Measurements from ENCODE around the gene FGF4. TPM values are rescaled to one million over a fixed set of nuclear protein-coding genes. Genes with fewer than 3 reads are reported as not detected.
A peak's percentile ranks its signal among the peaks of the same experiment; 100 is the strongest.

The FGF4 gene
- total and polyA plus RNA-seq, 10 of the 15 experiments (the other 5 are each of a cell fraction or from before 2014, with no cell fraction given) = not detected

DNA sequence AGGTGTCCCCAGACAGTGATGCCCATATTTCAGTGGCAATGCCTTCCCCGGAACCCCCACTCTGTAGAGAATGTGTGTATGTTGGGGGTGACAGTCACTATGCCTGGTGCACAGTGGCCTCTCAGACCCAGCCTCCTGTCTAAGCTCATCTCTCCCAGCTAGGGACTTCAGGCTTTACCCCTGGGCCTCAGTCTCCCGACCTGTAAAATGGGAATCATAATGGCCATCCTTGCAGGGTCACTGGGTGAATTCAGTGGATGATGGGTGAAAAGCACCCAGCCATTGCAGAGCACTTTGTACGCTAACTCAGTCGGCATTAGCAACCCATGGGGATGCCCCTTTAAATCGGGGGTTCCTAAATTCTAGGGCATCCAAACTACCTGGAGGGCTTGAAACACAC is 25.1 kb upstream of the FGF4 start:
- Histone ChIP-seq H3K9ac (ENCODE audit: control insufficient read depth, insufficient read depth, low read length) (no peak overlapping the region), H3K4me1 (ENCODE audit: control insufficient read depth, insufficient read depth, low read length) (no peaks in the 10 kb centered on the region), H3K9me3 (replicated peaks; ENCODE audit: control insufficient read depth, insufficient read depth, low read length) (no peaks in the 10 kb centered on the region; the same call in 2 of the 3 replicates), H4K20me1 (ENCODE audit: control insufficient read depth, insufficient read depth) (no peaks in the 10 kb centered on the region), H3K79me2 (ENCODE audit: control insufficient read depth, insufficient read depth, low read length) (no peaks in the 10 kb centered on the region), H2AFZ (ENCODE audit: control insufficient read depth, low read depth, low read length) (no peak overlapping the region), H3K4me3 (no peak overlapping the region), H3K36me3 (ENCODE audit: control insufficient read depth in 2 of 2, insufficient read depth in 2 of 2, low read length in 1 of 2) (no peaks in the 10 kb centered on the region), H3K27me3 (replicated peaks in 1 of 2; ENCODE audit: control insufficient read depth in 2 of 2, insufficient read depth in 2 of 2, low read length in 1 of 2) (no peaks in the 10 kb centered on the region), H3K27ac (ENCODE audit: control insufficient read depth, insufficient read depth) (no peak overlapping the region), H3K4me2 (ENCODE audit: control insufficient read depth, insufficient read depth) (no peak overlapping the region)
- 58% methylated on average over 5 of the region's 5 CpGs for WGBS (ENCODE audit: insufficient coverage, insufficient replicate concordance, low lambda C conversion rate, missing lambda C conversion rate)
- no TSS peak for BruUV-seq (replicated peaks)
- in situ Hi-C loops (cut with MboI) (no loop called here), intact Hi-C loops (cut with micrococcal nuclease; ENCODE audit: unreplicated experiment) (no loop called here)
- DNase-seq (ENCODE audit: low read depth, low spot score) (no peak), FAIRE-seq (no peak), ATAC-seq (no peak)
- ChIA-PET POLR2A (no interaction called here), SMC1A (ENCODE audit: uncharacterized antibody, unreplicated experiment) (no interaction called here), RAD21 (ENCODE audit: unreplicated experiment) (no interaction called here), CTCF (interaction anchor here (0.5 kb wide), 1 partner anchor 104 kb away, joined by 3 read pairs; no protein-coding TSS in a partner anchor)
- TF ChIP-seq WRNIP1 (IDR thresholded peaks at IDR 0.05; ENCODE audit: borderline replicate concordance, low read depth, low read length) (no peak), TCF12 (IDR thresholded peaks at IDR 0.05; ENCODE audit: low read depth, low read length) (no peak)
- TF ChIP-seq, protein P1, sequence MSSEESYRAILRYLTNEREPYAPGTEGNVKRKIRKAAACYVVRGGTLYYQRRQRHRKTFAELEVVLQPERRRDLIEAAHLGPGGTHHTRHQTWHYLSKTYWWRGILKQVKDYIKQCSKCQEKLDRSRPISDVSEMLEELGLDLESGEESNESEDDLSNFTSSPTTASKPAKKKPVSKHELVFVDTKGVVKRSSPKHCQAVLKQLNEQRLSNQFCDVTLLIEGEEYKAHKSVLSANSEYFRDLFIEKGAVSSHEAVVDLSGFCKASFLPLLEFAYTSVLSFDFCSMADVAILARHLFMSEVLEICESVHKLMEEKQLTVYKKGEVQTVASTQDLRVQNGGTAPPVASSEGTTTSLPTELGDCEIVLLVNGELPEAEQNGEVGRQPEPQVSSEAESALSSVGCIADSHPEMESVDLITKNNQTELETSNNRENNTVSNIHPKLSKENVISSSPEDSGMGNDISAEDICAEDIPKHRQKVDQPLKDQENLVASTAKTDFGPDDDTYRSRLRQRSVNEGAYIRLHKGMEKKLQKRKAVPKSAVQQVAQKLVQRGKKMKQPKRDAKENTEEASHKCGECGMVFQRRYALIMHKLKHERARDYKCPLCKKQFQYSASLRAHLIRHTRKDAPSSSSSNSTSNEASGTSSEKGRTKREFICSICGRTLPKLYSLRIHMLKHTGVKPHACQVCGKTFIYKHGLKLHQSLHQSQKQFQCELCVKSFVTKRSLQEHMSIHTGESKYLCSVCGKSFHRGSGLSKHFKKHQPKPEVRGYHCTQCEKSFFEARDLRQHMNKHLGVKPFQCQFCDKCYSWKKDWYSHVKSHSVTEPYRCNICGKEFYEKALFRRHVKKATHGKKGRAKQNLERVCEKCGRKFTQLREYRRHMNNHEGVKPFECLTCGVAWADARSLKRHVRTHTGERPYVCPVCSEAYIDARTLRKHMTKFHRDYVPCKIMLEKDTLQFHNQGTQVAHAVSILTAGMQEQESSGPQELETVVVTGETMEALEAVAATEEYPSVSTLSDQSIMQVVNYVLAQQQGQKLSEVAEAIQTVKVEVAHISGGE (CRISPR knock-in tag; IDR thresholded peaks at IDR 0.05) = no peak

DNA sequence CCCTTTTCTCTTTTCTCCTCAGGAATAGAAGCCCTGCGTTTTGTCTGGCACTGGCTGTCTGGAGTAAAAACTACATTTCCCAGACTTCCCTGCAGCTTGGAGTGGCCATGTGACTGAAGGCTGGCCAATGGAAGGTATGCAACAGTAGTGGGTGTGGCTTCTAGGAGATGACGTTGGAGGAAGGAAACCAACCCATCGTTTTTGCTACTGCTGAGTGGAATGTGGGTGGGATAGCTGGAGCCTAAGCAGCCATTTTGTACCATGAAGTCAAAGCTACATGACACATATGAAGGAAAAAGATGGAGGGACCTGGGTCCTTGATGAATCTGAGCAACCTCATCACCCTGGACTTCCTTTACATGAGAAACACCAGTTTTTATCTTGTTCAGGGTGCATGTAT is 24.4 kb upstream of the FGF4 start:
- Histone ChIP-seq H3K4me1 (ENCODE audit: control insufficient read depth, insufficient read depth, low read length) (no peaks in the 10 kb centered on the region), H3K79me2 (ENCODE audit: control insufficient read depth, insufficient read depth, low read length) (no peaks in the 10 kb centered on the region), H2AFZ (ENCODE audit: control insufficient read depth, low read depth, low read length) (no peak overlapping the region), H3K4me2 (ENCODE audit: control insufficient read depth, insufficient read depth) (no peak overlapping the region), H4K20me1 (ENCODE audit: control insufficient read depth, insufficient read depth) (no peaks in the 10 kb centered on the region), H3K9me3 (replicated peaks; ENCODE audit: control insufficient read depth, insufficient read depth, low read length) (no peaks in the 10 kb centered on the region; the same call in 2 of the 3 replicates), H3K36me3 (ENCODE audit: control insufficient read depth in 2 of 2, insufficient read depth in 2 of 2, low read length in 1 of 2) (no peaks in the 10 kb centered on the region), H3K9ac (ENCODE audit: control insufficient read depth, insufficient read depth, low read length) (no peak overlapping the region), H3K27ac (ENCODE audit: control insufficient read depth, insufficient read depth) (no peak overlapping the region), H3K4me3 (no peak overlapping the region), H3K27me3 (replicated peaks in 1 of 2; ENCODE audit: control insufficient read depth in 2 of 2, insufficient read depth in 2 of 2, low read length in 1 of 2) (no peaks in the 10 kb centered on the region)
- FAIRE-seq = no peak
- WGBS (ENCODE audit: insufficient coverage, insufficient replicate concordance, low lambda C conversion rate, missing lambda C conversion rate) = 19% methylated on average over 3 of the region's 3 CpGs
- ATAC-seq = peak; percentile 61; the same call in 2 of the 3 replicates
- RAD21 ChIA-PET (ENCODE audit: unreplicated experiment) = no interaction called here
- no TSS peak for BruUV-seq (replicated peaks)
- in situ Hi-C loops (cut with MboI) = no loop called here
- DNase-seq (ENCODE audit: low read depth, low spot score) = no peak
- CTCF ChIA-PET = no interaction called here
- intact Hi-C loops (cut with micrococcal nuclease; ENCODE audit: unreplicated experiment) = no loop called here
- SMC1A ChIA-PET (ENCODE audit: uncharacterized antibody, unreplicated experiment) = no interaction called here
- POLR2A ChIA-PET = no interaction called here
- TF ChIP-seq, protein P2, sequence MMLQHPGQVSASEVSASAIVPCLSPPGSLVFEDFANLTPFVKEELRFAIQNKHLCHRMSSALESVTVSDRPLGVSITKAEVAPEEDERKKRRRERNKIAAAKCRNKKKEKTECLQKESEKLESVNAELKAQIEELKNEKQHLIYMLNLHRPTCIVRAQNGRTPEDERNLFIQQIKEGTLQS (IDR thresholded peaks at IDR 0.05; ENCODE audit: borderline replicate concordance, extremely low read depth, low read depth, low read length) = peak; percentile 48; the same call in 1 of the 2 replicates
- TF ChIP-seq, protein P3, sequence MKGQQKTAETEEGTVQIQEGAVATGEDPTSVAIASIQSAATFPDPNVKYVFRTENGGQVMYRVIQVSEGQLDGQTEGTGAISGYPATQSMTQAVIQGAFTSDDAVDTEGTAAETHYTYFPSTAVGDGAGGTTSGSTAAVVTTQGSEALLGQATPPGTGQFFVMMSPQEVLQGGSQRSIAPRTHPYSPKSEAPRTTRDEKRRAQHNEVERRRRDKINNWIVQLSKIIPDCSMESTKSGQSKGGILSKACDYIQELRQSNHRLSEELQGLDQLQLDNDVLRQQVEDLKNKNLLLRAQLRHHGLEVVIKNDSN (IDR thresholded peaks at IDR 0.05; ENCODE audit: borderline replicate concordance, extremely low read length, insufficient read depth, low read depth, low read length) = peak; percentile 64
- TF ChIP-seq STAT1 (conservative IDR thresholded peaks at IDR 0.05) (no peak), HCFC1 (IDR thresholded peaks at IDR 0.05; ENCODE audit: low read length) (peak; percentile 45; the same call in 1 of the 2 replicates), POLR2A (IDR thresholded peaks at IDR 0.05; ENCODE audit: low read depth, low read length) (no peak), MXI1 (IDR thresholded peaks at IDR 0.05; ENCODE audit: low read depth, low read length) (no peak)
- TF ChIP-seq, protein P4, sequence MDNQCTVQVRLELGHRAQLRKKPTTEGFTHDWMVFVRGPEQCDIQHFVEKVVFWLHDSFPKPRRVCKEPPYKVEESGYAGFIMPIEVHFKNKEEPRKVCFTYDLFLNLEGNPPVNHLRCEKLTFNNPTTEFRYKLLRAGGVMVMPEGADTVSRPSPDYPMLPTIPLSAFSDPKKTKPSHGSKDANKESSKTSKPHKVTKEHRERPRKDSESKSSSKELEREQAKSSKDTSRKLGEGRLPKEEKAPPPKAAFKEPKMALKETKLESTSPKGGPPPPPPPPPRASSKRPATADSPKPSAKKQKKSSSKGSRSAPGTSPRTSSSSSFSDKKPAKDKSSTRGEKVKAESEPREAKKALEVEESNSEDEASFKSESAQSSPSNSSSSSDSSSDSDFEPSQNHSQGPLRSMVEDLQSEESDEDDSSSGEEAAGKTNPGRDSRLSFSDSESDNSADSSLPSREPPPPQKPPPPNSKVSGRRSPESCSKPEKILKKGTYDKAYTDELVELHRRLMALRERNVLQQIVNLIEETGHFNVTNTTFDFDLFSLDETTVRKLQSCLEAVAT (IDR thresholded peaks at IDR 0.05) = no peak

Data from GM12878 (cell line).